T-cell (primary cell): ENCODE data around the gene RXRA. TPM values are rescaled to one million over a fixed set of nuclear protein-coding genes. Genes with fewer than 3 reads are reported as not detected.

Source experiments
- ATAC-seq, 4 experiments: fragments of 200-7000 bp in 3 of 4; fragments of 150-1000 bp in 1 of 4; cut with Tn5 transposase; replicated peaks in 1 of 4; 1 replicate in 3 of 4; 2 replicates in 1 of 4; pipeline ENCODE4 v1.10.0; 2021; ENCODE audit warnings: moderate library complexity in 3 of 4, mild to moderate bottlenecking in 2 of 4, moderate number of reproducible peaks in 1 of 4
- CTCF ChIA-PET, 2 donors: fragments of 300-600 bp; sonication (Branson Sonifier 250); formaldehyde crosslinking; loops; one replicate each; lab custom pipeline; 2022; ENCODE audit warnings: antibody characterized with exemption in 2 of 2; lab: Charles Lee
- POLR2A ChIA-PET, 2 donors: fragments of 300-600 bp; sonication (Branson Sonifier 250); formaldehyde crosslinking; loops; one replicate each; lab custom pipeline; 2022; ENCODE audit warnings: antibody characterized with exemption in 2 of 2; lab: Charles Lee
- DNase-seq, 35 experiments: peaks; one replicate each; pipeline versions ENCODE4 v3.0.0 to v3.0.0-alpha.2; 2013 to 2023
- H3K27ac ChIP-seq: one replicate; pipeline ENCODE4 v1.5.1; 2013; ENCODE audit warnings: low read length
- H3K27me3 ChIP-seq, 2 experiments: replicated peaks in 1 of 2; 1 replicate in 1 of 2; 2 replicates in 1 of 2; pipeline versions ENCODE4 v1.6.1 to v1.7.0; 2013; ENCODE audit warnings: low read length in 1 of 2, mixed read lengths in 1 of 2; ENCODE audit not compliant: control insufficient read depth in 2 of 2, insufficient read depth in 2 of 2; ENCODE audit errors: extremely low read depth in 1 of 2
- H3K36me3 ChIP-seq, 2 donors: 1 replicate in 1 of 2; 2 replicates in 1 of 2; pipeline versions ENCODE4 v1.6.1 to v1.7.0; 2013; ENCODE audit warnings: low read length in 1 of 2; ENCODE audit not compliant: control insufficient read depth in 2 of 2, insufficient read depth in 1 of 2; ENCODE audit errors: extremely low read depth in 1 of 2
- H3K4me1 ChIP-seq, 2 experiments: 1 replicate in 1 of 2; 2 replicates in 1 of 2; pipeline versions ENCODE4 v1.6.1 to v1.7.0; 2013; ENCODE audit warnings: low read length in 2 of 2, mixed read lengths in 1 of 2; ENCODE audit not compliant: insufficient read depth in 2 of 2, control insufficient read depth in 1 of 2; ENCODE audit errors: extremely low read depth in 1 of 2
- H3K4me3 ChIP-seq, 2 donors: 1 replicate in 1 of 2; 2 replicates in 1 of 2; pipeline versions ENCODE4 v1.5.1 to v1.7.0; 2013; ENCODE audit warnings: mild to moderate bottlenecking in 2 of 2, low read length in 1 of 2, moderate library complexity in 1 of 2; ENCODE audit not compliant: control insufficient read depth in 1 of 2; ENCODE audit errors: extremely low read depth in 1 of 2
- H3K9me3 ChIP-seq: 2 replicates; pipeline ENCODE4 v1.7.0; 2013
- H3K27ac Mint-ChIP-seq, 2 donors: one replicate each; pipeline ENCODE4 v1.8.0; 2020 to 2021; ENCODE audit warnings: mild to moderate bottlenecking in 2 of 2, mixed read lengths in 2 of 2
- H3K27me3 Mint-ChIP-seq, 2 donors: one replicate each; pipeline ENCODE4 v1.8.0; 2021 to 2022; ENCODE audit warnings: mixed read lengths in 2 of 2
- H3K36me3 Mint-ChIP-seq: one replicate; pipeline ENCODE4 v1.8.0; 2021; ENCODE audit warnings: mixed read lengths
- H3K4me1 Mint-ChIP-seq, 3 donors: one replicate each; pipeline ENCODE4 v1.8.0; 2020 to 2022; ENCODE audit warnings: mixed read lengths in 3 of 3, mild to moderate bottlenecking in 1 of 3
- H3K4me3 Mint-ChIP-seq, 3 donors: one replicate each; pipeline ENCODE4 v1.8.0; 2020 to 2022; ENCODE audit warnings: mild to moderate bottlenecking in 3 of 3, mixed read lengths in 3 of 3, moderate library complexity in 3 of 3
- H3K9me3 Mint-ChIP-seq, 3 donors: one replicate each; pipeline ENCODE4 v1.8.0; 2020 to 2022; ENCODE audit warnings: mixed read lengths in 3 of 3
- WGBS: methylation state at CpG from one replicate; pipeline ENCODE4 v1.1.5; 2013; ENCODE audit warnings: missing lambda C conversion rate; ENCODE audit not compliant: insufficient coverage; 5-methylcytosine and 5-hydroxymethylcytosine counted together
- total RNA-seq, 35 experiments: library from RNA in 6 of 35; stranded (reverse) in 6 of 35; fragments of 120-200 nt in 1 of 35; gene quantifications; one replicate each; pipeline versions ENCODE4 v1.2.1 to v1.2.4 and lab custom pipeline; 2013 to 2026

Gene RXRA
- total RNA-seq, 5 donors from 2014 or later (not counting 1 experiment from before 2014, with no cell fraction given): 5.6 to 17.7 (median 14.5) TPM

GRCh38 chr9:134284273-134284672 is 42.0 kb upstream of the RXRA start:
- H3K4me3 ChIP-seq: no peak overlapping the region
- POLR2A ChIA-PET: no interaction called here
- no peaks in the 10 kb centered on the region for H3K4me1 ChIP-seq
- H3K27ac Mint-ChIP-seq: no peak overlapping the region
- no peaks in the 10 kb centered on the region for H3K36me3 ChIP-seq
- 85% methylated on average over 8 of the region's 9 CpGs for WGBS
- no peak for DNase-seq
- CTCF ChIA-PET: interaction anchor here in 1 of 2 donors (1.0 kb wide), 1 partner anchor 11 kb away, joined by 7 read pairs; no protein-coding TSS in a partner anchor
- no peaks in the 10 kb centered on the region for H3K9me3 ChIP-seq
- H3K36me3 Mint-ChIP-seq: no peaks in the 10 kb centered on the region
- H3K4me3 Mint-ChIP-seq: no peak overlapping the region
- H3K4me1 Mint-ChIP-seq: no peaks in the 10 kb centered on the region
- H3K27me3 ChIP-seq: peaks cover 0 to 37% of the 10 kb centered on the region in 2 experiments
- peaks cover 5% of the 10 kb centered on the region in 2 donors for H3K27me3 Mint-ChIP-seq
- H3K9me3 Mint-ChIP-seq: no peaks in the 10 kb centered on the region
- no peak overlapping the region for H3K27ac ChIP-seq
- ATAC-seq: no peak

- no peaks in the 10 kb centered on the region for H3K4me1 Mint-ChIP-seq
- ATAC-seq (no peak), DNase-seq (no peak)
- Histone ChIP-seq H3K4me1 (no peaks in the 10 kb centered on the region), H3K36me3 (no peaks in the 10 kb centered on the region), H3K4me3 (no peak overlapping the region), H3K9me3 (no peaks in the 10 kb centered on the region), H3K27me3 (peaks cover 0 to 37% of the 10 kb centered on the region in 2 experiments), H3K27ac (no peak overlapping the region)
- no peaks in the 10 kb centered on the region for H3K9me3 Mint-ChIP-seq
- H3K4me3 Mint-ChIP-seq: no peak overlapping the region
- no peaks in the 10 kb centered on the region for H3K36me3 Mint-ChIP-seq
- no peak overlapping the region for H3K27ac Mint-ChIP-seq
- 80% methylated on average over 12 of the region's 12 CpGs for WGBS
- POLR2A ChIA-PET: no interaction called here
- H3K27me3 Mint-ChIP-seq: peaks cover 5% of the 10 kb centered on the region in 2 donors
- CTCF ChIA-PET: no interaction called here
These were observed 41.5 kb upstream of the RXRA start for GRCh38 chr9:134284741-134285140.

- Mint-ChIP-seq H3K36me3 (no peaks in the 10 kb centered on the region), H3K9me3 (no peaks in the 10 kb centered on the region), H3K4me3 (no peak overlapping the region), H3K27ac (no peak overlapping the region), H3K4me1 (no peaks in the 10 kb centered on the region), H3K27me3 (peaks cover 5% of the 10 kb centered on the region in 2 donors)
- ATAC-seq: no peak
- Histone ChIP-seq H3K4me3 (no peak overlapping the region), H3K9me3 (no peaks in the 10 kb centered on the region), H3K27me3 (peaks cover 0 to 42% of the 10 kb centered on the region in 2 experiments), H3K27ac (no peak overlapping the region), H3K4me1 (no peaks in the 10 kb centered on the region), H3K36me3 (no peaks in the 10 kb centered on the region)
- DNase-seq: no peak
- CTCF ChIA-PET: no interaction called here
- whole genome bisulfite sequencing: 79% methylated on average over 5 of the region's 15 CpGs
- POLR2A ChIA-PET: interaction anchor here in 1 of 2 donors (0.6 kb wide), 1 partner anchor 107 kb away, joined by 3 read pairs; no protein-coding TSS in a partner anchor
These were observed 40.9 kb upstream of the RXRA start for GRCh38 chr9:134285215-134285845.

- no peaks in the 10 kb centered on the region for H3K36me3 Mint-ChIP-seq
- H3K9me3 Mint-ChIP-seq: no peaks in the 10 kb centered on the region
- peaks cover 5% of the 10 kb centered on the region in 2 donors for H3K27me3 Mint-ChIP-seq
- H3K27ac ChIP-seq: no peak overlapping the region
- H3K4me3 ChIP-seq: no peak overlapping the region
- ChIA-PET POLR2A (no interaction called here), CTCF (no interaction called here)
- ATAC-seq (no peak), DNase-seq (no peak)
- H3K4me3 Mint-ChIP-seq: no peak overlapping the region
- no peaks in the 10 kb centered on the region for H3K36me3 ChIP-seq
- H3K27ac Mint-ChIP-seq: no peak overlapping the region
- no peaks in the 10 kb centered on the region for H3K4me1 Mint-ChIP-seq
- WGBS: 65% methylated on average over 21 of the region's 27 CpGs
- no peaks in the 10 kb centered on the region for H3K9me3 ChIP-seq
- H3K27me3 ChIP-seq: peaks cover 0 to 48% of the 10 kb centered on the region in 2 experiments
- H3K4me1 ChIP-seq: no peaks in the 10 kb centered on the region
These were observed 39.6 kb upstream of the RXRA start for GRCh38 chr9:134286471-134287245.

- ChIA-PET POLR2A (no interaction called here), CTCF (interaction anchor here in 1 of 2 donors (0.6 kb wide), 1 partner anchor 64 kb away, joined by 3 read pairs; no protein-coding TSS in a partner anchor)
- Histone ChIP-seq H3K27ac (no peak overlapping the region), H3K36me3 (no peaks in the 10 kb centered on the region), H3K4me3 (no peak overlapping the region), H3K27me3 (peaks cover 0 to 55% of the 10 kb centered on the region in 2 experiments), H3K4me1 (no peaks in the 10 kb centered on the region), H3K9me3 (no peaks in the 10 kb centered on the region)
- WGBS: 86% methylated on average over 13 of the region's 35 CpGs
- H3K9me3 Mint-ChIP-seq: no peaks in the 10 kb centered on the region
- no peak overlapping the region for H3K4me3 Mint-ChIP-seq
- H3K36me3 Mint-ChIP-seq: no peaks in the 10 kb centered on the region
- H3K27ac Mint-ChIP-seq: no peak overlapping the region
- DNase-seq (no peak), ATAC-seq (no peak)
- H3K27me3 Mint-ChIP-seq: peaks cover 5 to 7% of the 10 kb centered on the region in 2 donors
- H3K4me1 Mint-ChIP-seq: no peaks in the 10 kb centered on the region
These were observed 38.4 kb upstream of the RXRA start for GRCh38 chr9:134287591-134288491.

- Mint-ChIP-seq H3K27me3 (peaks cover 0 to 12% of the 10 kb centered on the region in 2 donors), H3K9me3 (no peaks in the 10 kb centered on the region), H3K27ac (no peak overlapping the region), H3K4me1 (peaks cover 0 to 3% (median 3%) of the 10 kb centered on the region in 3 donors), H3K36me3 (no peaks in the 10 kb centered on the region), H3K4me3 (no peak overlapping the region)
- WGBS: 90% methylated on average over 9 of the region's 10 CpGs
- Histone ChIP-seq H3K9me3 (no peaks in the 10 kb centered on the region), H3K4me3 (no peak overlapping the region), H3K27me3 (peaks cover 0 to 56% of the 10 kb centered on the region in 2 experiments), H3K4me1 (peaks cover 0 to 6% of the 10 kb centered on the region in 2 experiments), H3K27ac (no peak overlapping the region), H3K36me3 (no peaks in the 10 kb centered on the region)
- ATAC-seq (no peak), DNase-seq (no peak)
- CTCF ChIA-PET: interaction anchor here in 1 of 2 donors (0.6 kb wide), 1 partner anchor 64 kb away, joined by 3 read pairs; no protein-coding TSS in a partner anchor
- POLR2A ChIA-PET: no interaction called here
These were observed 37.5 kb upstream of the RXRA start for GRCh38 chr9:134288746-134289145.
